H9 (cell line): ENCODE measurements around the gene RBM44. TPM values are rescaled to one million over a fixed set of nuclear protein-coding genes. Genes with fewer than 3 reads are reported as not detected.
"Not testable (repeated sequence)": the region's sequence is repeated elsewhere in the genome, so short reads cannot be mapped to it uniquely, and the experiment has no call there.

Experiments used
- DNase-seq: peaks from one replicate; pipeline ENCODE4 v3.0.0-alpha.2; 2017
- H2AFZ ChIP-seq: one replicate; pipeline ENCODE4 v1.6.1; 2013; ENCODE audit warnings: mild to moderate bottlenecking, low read length, control low read depth, moderate library complexity
- H2AK5ac ChIP-seq: 2 replicates; pipeline ENCODE4 v1.6.1; 2013; ENCODE audit warnings: low read length, control low read depth, mixed read lengths; ENCODE audit not compliant: insufficient read length
- H2BK120ac ChIP-seq: one replicate; pipeline ENCODE4 v1.6.1; 2013; ENCODE audit warnings: low read depth, mild to moderate bottlenecking, low read length, control low read depth, inconsistent platforms; ENCODE audit not compliant: poor library complexity, severe bottlenecking
- H2BK12ac ChIP-seq: 2 replicates; pipeline ENCODE4 v1.6.1; 2013; ENCODE audit warnings: low read length, control low read depth, mixed read lengths, low read depth; ENCODE audit not compliant: insufficient read length
- H2BK15ac ChIP-seq: 2 replicates; pipeline ENCODE4 v1.6.1; 2013; ENCODE audit warnings: low read depth, low read length, control low read depth
- H2BK20ac ChIP-seq: one replicate; pipeline ENCODE4 v1.6.1; 2013; ENCODE audit warnings: low read depth, mild to moderate bottlenecking, low read length, control low read depth, inconsistent platforms; ENCODE audit not compliant: poor library complexity, severe bottlenecking
- H2BK5ac ChIP-seq: 2 replicates; pipeline ENCODE4 v1.6.1; 2013; ENCODE audit warnings: low read length, control low read depth, mixed read lengths; ENCODE audit not compliant: insufficient read length
- H3K14ac ChIP-seq: 2 replicates; pipeline ENCODE4 v1.6.1; 2013; ENCODE audit warnings: low read length, control low read depth; ENCODE audit not compliant: insufficient read depth
- H3K18ac ChIP-seq: 2 replicates; pipeline ENCODE4 v1.6.1; 2013; ENCODE audit warnings: low read depth, mild to moderate bottlenecking, mixed read lengths, low read length, control low read depth; ENCODE audit not compliant: insufficient read length
- H3K23ac ChIP-seq: 2 replicates; pipeline ENCODE4 v1.6.1; 2013; ENCODE audit warnings: low read length, control low read depth, mixed read lengths, low read depth; ENCODE audit not compliant: insufficient read length
- H3K23me2 ChIP-seq: 2 replicates; pipeline ENCODE4 v1.6.1; 2013; ENCODE audit warnings: low read depth, mild to moderate bottlenecking, mixed read lengths, low read length, control low read depth; ENCODE audit not compliant: insufficient read length, poor library complexity, severe bottlenecking
- H3K27ac ChIP-seq: 2 replicates; pipeline ENCODE4 v1.5.1; 2013; ENCODE audit warnings: low read length, control low read depth, mixed read lengths, low read depth; ENCODE audit not compliant: insufficient read length
- H3K27me3 ChIP-seq: 2 replicates; pipeline ENCODE4 v1.6.1; 2013; ENCODE audit warnings: low read length, control low read depth, inconsistent platforms; ENCODE audit not compliant: insufficient read depth
- H3K4ac ChIP-seq: 2 replicates; pipeline ENCODE4 v1.6.1; 2013; ENCODE audit warnings: low read depth, mild to moderate bottlenecking, control low read depth, inconsistent platforms, low read length, moderate library complexity
- H3K4me1 ChIP-seq: 2 replicates; pipeline ENCODE4 v1.6.1; 2013; ENCODE audit warnings: low read length, control low read depth, inconsistent platforms; ENCODE audit not compliant: insufficient read depth
- H3K4me2 ChIP-seq: 2 replicates; pipeline ENCODE4 v1.6.1; 2013; ENCODE audit warnings: low read length, control low read depth, mixed read lengths; ENCODE audit not compliant: insufficient read length, insufficient read depth
- H3K56ac ChIP-seq: 2 replicates; pipeline ENCODE4 v1.6.1; 2013; ENCODE audit warnings: low read depth, mild to moderate bottlenecking, mixed read lengths, low read length, control low read depth; ENCODE audit not compliant: insufficient read length
- H3K79me1 ChIP-seq: 2 replicates; pipeline ENCODE4 v1.6.1; 2013; ENCODE audit warnings: low read depth, mild to moderate bottlenecking, moderate library complexity, low read length, control low read depth, inconsistent platforms; ENCODE audit not compliant: insufficient read depth, poor library complexity, severe bottlenecking
- H3K79me2 ChIP-seq: 2 replicates; pipeline ENCODE4 v1.6.1; 2013; ENCODE audit warnings: low read length, control low read depth, inconsistent platforms; ENCODE audit not compliant: insufficient read depth
- H3K9ac ChIP-seq: 2 replicates; pipeline ENCODE4 v1.6.1; 2013; ENCODE audit warnings: low read length, control low read depth, mixed read lengths; ENCODE audit not compliant: insufficient read length; ENCODE audit errors: extremely low read depth
- H3K9me3 ChIP-seq: one replicate; pipeline ENCODE4 v1.6.1; 2013; ENCODE audit warnings: low read depth, low read length, inconsistent platforms; ENCODE audit not compliant: control insufficient read depth
- H3T11ph ChIP-seq: one replicate; pipeline ENCODE4 v1.6.1; 2013; ENCODE audit warnings: mild to moderate bottlenecking, low read length, control low read depth, inconsistent platforms
- H4K20me1 ChIP-seq: one replicate; pipeline ENCODE4 v1.6.1; 2013; ENCODE audit not compliant: control insufficient read depth, insufficient read length, insufficient read depth
- H4K5ac ChIP-seq: 2 replicates; pipeline ENCODE4 v1.6.1; 2013; ENCODE audit warnings: low read depth, mild to moderate bottlenecking, mixed read lengths, low read length, control low read depth; ENCODE audit not compliant: insufficient read length
- H4K8ac ChIP-seq: replicated peaks from 2 replicates; pipeline ENCODE4 v1.6.1; 2013; ENCODE audit warnings: low read length, control low read depth, mixed read lengths, low read depth; ENCODE audit not compliant: insufficient read length
- H4K91ac ChIP-seq: 2 replicates; pipeline ENCODE4 v1.6.1; 2013; ENCODE audit warnings: low read depth, mild to moderate bottlenecking, moderate library complexity, mixed read lengths, low read length, control low read depth; ENCODE audit not compliant: insufficient read length
- H3K27ac Mint-ChIP-seq, 3 experiments: 2 replicates in 2 of 3; 3 replicates in 1 of 3; pipeline ENCODE4 v1.8.0; 2020 to 2021; ENCODE audit warnings: mixed read lengths in 3 of 3, mild to moderate bottlenecking in 1 of 3, moderate library complexity in 1 of 3
- H3K27me3 Mint-ChIP-seq: 2 replicates; pipeline ENCODE4 v1.8.0; 2021; ENCODE audit warnings: low read depth, mild to moderate bottlenecking, moderate library complexity, mixed read lengths
- H3K36me3 Mint-ChIP-seq, 3 experiments: 2 replicates in 2 of 3; 3 replicates in 1 of 3; pipeline ENCODE4 v1.8.0; 2020 to 2021; ENCODE audit warnings: low read depth in 3 of 3, mixed read lengths in 3 of 3; ENCODE audit not compliant: insufficient read depth in 1 of 3
- H3K4me1 Mint-ChIP-seq, 2 experiments: 2 replicates each; pipeline ENCODE4 v1.8.0; 2020; ENCODE audit warnings: mixed read lengths in 2 of 2
- H3K4me3 Mint-ChIP-seq, 2 experiments: 2 replicates in 1 of 2; 3 replicates in 1 of 2; pipeline ENCODE4 v1.8.0; 2020 to 2021; ENCODE audit warnings: mild to moderate bottlenecking in 2 of 2, mixed read lengths in 2 of 2, moderate library complexity in 1 of 2
- H3K9me3 Mint-ChIP-seq, 2 experiments: 2 replicates in 1 of 2; 3 replicates in 1 of 2; pipeline ENCODE4 v1.8.0; 2020; ENCODE audit warnings: mild to moderate bottlenecking in 2 of 2, mixed read lengths in 2 of 2, moderate library complexity in 1 of 2
- CTCF ChIP-seq: fragments of 200-600 bp; sonication (generic); conservative IDR thresholded peaks from 3 replicates; pipeline ENCODE4 v1.8.0; 2021; ENCODE audit warnings: antibody characterized with exemption, mild to moderate bottlenecking
- whole genome bisulfite sequencing: extraction: QIAGEN DNeasy Blood & Tissue Kit; methylation state at CpG from one replicate; pipeline ENCODE4 v1.1.7; 2013; ENCODE audit warnings: missing lambda C conversion rate, low lambda C conversion rate, mixed read lengths; ENCODE audit not compliant: insufficient read length; ENCODE audit errors: extremely low coverage; 5-methylcytosine and 5-hydroxymethylcytosine counted together
- total RNA-seq: library from RNA; stranded (reverse); gene quantifications from 2 replicates; pipeline ENCODE4 v1.2.1, GENCODE V29; 2021

Gene RBM44
- total RNA-seq, 1 experiment from 2014 or later = 0.15 TPM

DNA sequence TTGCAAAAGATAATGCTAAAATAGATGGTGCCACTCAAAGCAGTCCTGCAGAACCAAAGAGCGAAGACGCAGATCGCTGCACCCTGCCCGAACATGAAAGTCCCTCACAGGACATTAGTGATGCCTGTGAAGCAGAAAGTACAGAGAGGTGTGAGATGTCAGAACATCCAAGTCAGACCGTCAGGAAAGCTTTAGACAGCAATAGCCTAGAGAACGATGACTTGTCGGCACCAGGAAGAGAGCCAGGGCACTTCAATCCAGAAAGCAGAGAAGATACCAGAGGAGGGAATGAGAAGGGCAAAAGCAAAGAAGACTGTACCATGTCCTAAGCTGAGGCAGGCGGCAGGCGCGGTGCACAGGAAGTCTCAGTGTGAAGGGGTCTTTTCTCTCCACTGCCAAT is 34.8 kb upstream of the RBM44 start:
- H3K9ac ChIP-seq = no peak overlapping the region
- Mint-ChIP-seq H3K27me3 (no peaks in the 10 kb centered on the region), H3K36me3 (peaks cover 13 to 44% (median 23%) of the 10 kb centered on the region in 3 experiments; a peak in 6 of 7 replicates), H3K27ac (peak overlapping the region in 1 of 3 experiments; percentile 10; a peak in 2 of 7 replicates), H3K4me3 (no peak overlapping the region), H3K9me3 (no peaks in the 10 kb centered on the region), H3K4me1 (no peaks in the 10 kb centered on the region)
- no peak overlapping the region for H2AFZ ChIP-seq
- H2AK5ac ChIP-seq = no peak overlapping the region
- no peaks in the 10 kb centered on the region for H3K9me3 ChIP-seq
- H3K4ac ChIP-seq = no peak overlapping the region
- H2BK20ac ChIP-seq = no peak overlapping the region
- no peak overlapping the region for H2BK12ac ChIP-seq
- H3K23me2 ChIP-seq = no peaks in the 10 kb centered on the region
- no peaks in the 10 kb centered on the region for H3K4me1 ChIP-seq
- H2BK15ac ChIP-seq = no peak overlapping the region
- no peak overlapping the region for H3K18ac ChIP-seq
- no peak for DNase-seq
- no peaks in the 10 kb centered on the region for H3K27me3 ChIP-seq
- no CpG with 5 or more reads among the region's 10 CpGs for WGBS
- H3T11ph ChIP-seq = no peak overlapping the region
- H3K27ac ChIP-seq = no peak overlapping the region
- no peak overlapping the region for H3K14ac ChIP-seq
- no peak overlapping the region for H2BK120ac ChIP-seq
- H3K23ac ChIP-seq = no peak overlapping the region
- H3K56ac ChIP-seq = no peak overlapping the region
- H3K4me2 ChIP-seq = no peak overlapping the region
- no peaks in the 10 kb centered on the region for H3K79me1 ChIP-seq
- no peak overlapping the region for H4K91ac ChIP-seq
- no peaks in the 10 kb centered on the region for H3K79me2 ChIP-seq
- no peaks in the 10 kb centered on the region for H4K20me1 ChIP-seq
- no peak overlapping the region for H2BK5ac ChIP-seq
- TF ChIP-seq CTCF = no peak
- no peak overlapping the region for H4K5ac ChIP-seq
- no peak overlapping the region for H4K8ac ChIP-seq

DNA sequence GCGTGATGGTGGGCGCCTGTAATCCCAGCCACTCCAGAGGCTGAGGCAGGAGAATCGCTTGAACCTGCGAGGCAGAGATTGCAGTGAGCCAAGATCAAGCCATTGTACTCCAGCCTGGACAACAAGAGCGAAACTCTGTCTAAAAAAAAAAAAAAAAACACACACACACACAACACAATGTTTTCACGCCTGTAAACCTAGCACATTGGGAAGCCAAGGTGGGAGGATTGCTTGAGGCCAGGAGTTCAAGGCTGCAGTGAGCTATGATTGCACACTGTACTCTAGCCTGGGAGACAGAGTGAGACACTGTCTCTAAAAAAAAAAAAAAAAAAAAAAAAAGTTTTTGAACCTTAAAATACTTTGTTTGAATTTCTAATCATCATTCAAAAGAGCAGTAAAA is 33.5 kb upstream of the RBM44 start:
- H3K18ac ChIP-seq, H3K4me3 Mint-ChIP-seq, H4K20me1 ChIP-seq, H3T11ph ChIP-seq, H3K4me1 Mint-ChIP-seq, DNase-seq, H2BK12ac ChIP-seq, H3K27ac ChIP-seq, H3K14ac ChIP-seq, H3K56ac ChIP-seq, H3K79me1 ChIP-seq, H3K9me3 Mint-ChIP-seq, H3K79me2 ChIP-seq, H3K27me3 Mint-ChIP-seq, H3K4me2 ChIP-seq, H2BK5ac ChIP-seq, H2AK5ac ChIP-seq, H2BK15ac ChIP-seq, H3K23ac ChIP-seq, H3K9ac ChIP-seq, H2AFZ ChIP-seq, H3K23me2 ChIP-seq, H2BK20ac ChIP-seq, H4K8ac ChIP-seq, H3K4ac ChIP-seq, H2BK120ac ChIP-seq, H4K91ac ChIP-seq, H3K4me1 ChIP-seq, H3K27ac Mint-ChIP-seq, H4K5ac ChIP-seq, H3K9me3 ChIP-seq, H3K27me3 ChIP-seq: not testable (repeated sequence)
- WGBS = no CpG with 5 or more reads among the region's 6 CpGs
- H3K36me3 Mint-ChIP-seq = peaks cover 11 to 34% (median 18%) of the 10 kb centered on the region in 3 experiments; a peak in 6 of 7 replicates
